GM12891 (cell line): ENCODE results near the gene HOXA13.

Experiments
- PAX5 ChIP-seq: IDR thresholded peaks from 2 replicates; pipeline ENCODE4 v1.6.1; 2011; ENCODE audit warnings: low read length, moderate library complexity, mild to moderate bottlenecking; ENCODE audit not compliant: insufficient read depth, severe bottlenecking
- POLR2A ChIP-seq: IDR thresholded peaks from 2 replicates; pipeline ENCODE4 v1.6.1; 2011; ENCODE audit warnings: low read depth, low read length, control low read depth
- POLR2AphosphoS5 ChIP-seq: IDR thresholded peaks from 2 replicates; pipeline ENCODE4 v1.6.1; 2011; ENCODE audit warnings: low read depth, low read length, control low read depth
- POU2F2 ChIP-seq: IDR thresholded peaks from 2 replicates; pipeline ENCODE4 v1.6.1; 2011; ENCODE audit warnings: low read depth, mild to moderate bottlenecking, control low read depth, low read length, moderate library complexity
- TAF1 ChIP-seq: IDR thresholded peaks from 2 replicates; pipeline ENCODE4 v1.6.1; 2011; ENCODE audit warnings: low read depth, low read length, control low read depth

DNA sequence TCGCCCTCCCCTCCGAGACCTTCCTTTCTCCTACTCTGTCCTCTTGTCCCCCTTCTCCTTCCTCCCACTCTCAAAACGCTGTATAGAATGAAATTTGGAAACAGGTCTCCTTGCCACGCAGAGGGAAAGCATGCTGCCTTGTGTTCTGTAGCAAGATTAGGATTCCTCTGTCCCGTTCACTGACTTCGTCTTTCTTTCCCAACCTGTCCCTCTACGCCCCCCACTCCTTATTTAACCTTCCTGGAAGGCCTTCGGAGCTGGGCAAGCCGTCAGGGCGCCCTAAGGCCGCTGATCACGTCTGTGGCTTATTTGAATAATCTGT lies 35.9 kb downstream of the HOXA13 start:
- TF ChIP-seq TAF1 (no peak), POLR2A (no peak), POLR2AphosphoS5 (no peak), POU2F2 (no peak), PAX5 (no peak)
